ENCODE data around the gene BHLHE23. TPM values are rescaled to one million over a fixed set of nuclear protein-coding genes. Genes with fewer than 3 reads are reported as not detected.

BHLHE23 gene
- total RNA-seq, 1 experiment from 2014 or later, result not detected

DNA sequence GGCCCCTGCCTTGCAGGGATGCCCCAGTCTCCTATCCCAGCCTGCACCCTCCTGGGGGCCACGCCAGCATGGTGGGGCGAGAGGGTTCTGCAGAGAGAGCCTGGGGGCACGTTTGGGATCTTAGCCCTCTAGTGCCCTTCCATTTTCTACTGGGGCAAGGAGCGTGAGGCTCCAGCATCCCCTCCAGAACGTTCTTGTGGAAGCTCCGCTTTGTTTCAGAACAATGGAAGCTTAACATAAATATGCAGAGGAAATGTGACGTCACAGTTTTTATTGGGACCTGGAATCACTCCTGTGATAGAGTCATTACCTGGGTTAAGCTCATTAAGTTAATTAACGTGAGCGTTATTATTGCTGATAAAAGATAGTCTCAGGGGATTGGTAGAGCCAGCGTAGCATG is 19.6 kb downstream of the BHLHE23 start:
- Mint-ChIP-seq H3K4me1 (ENCODE audit: insufficient read depth, unreplicated experiment) (peaks cover 4% of the 10 kb centered on the region), H3K27me3 (ENCODE audit: insufficient read depth, unreplicated experiment) (peaks cover 38% of the 10 kb centered on the region), H3K4me3 (ENCODE audit: unreplicated experiment) (no peak overlapping the region), H3K9me3 (ENCODE audit: unreplicated experiment) (no peaks in the 10 kb centered on the region), H3K36me3 (ENCODE audit: insufficient read depth, unreplicated experiment) (peaks cover 6% of the 10 kb centered on the region), H3K27ac (ENCODE audit: low read depth, unreplicated experiment) (no peak overlapping the region)
- no peak for DNase-seq (ENCODE audit: unreplicated experiment)
- ChIA-PET CTCF (interaction anchor here (1.1 kb wide), 1 partner anchor 9 kb away, joined by 6 read pairs; no protein-coding TSS in a partner anchor), POLR2A (no interaction called here)
- intact Hi-C loops (cut with micrococcal nuclease), result no loop called here
- TF ChIP-seq CTCF (IDR thresholded peaks at IDR 0.05; ENCODE audit: unreplicated experiment), result no peak
- BruUV-seq (replicated peaks), result no TSS peak

GRCh38 chr20:62986257-62986800 is 20.4 kb downstream of the BHLHE23 start:
- no peaks in the 10 kb centered on the region for H3K9me3 Mint-ChIP-seq (ENCODE audit: unreplicated experiment)

GRCh38 chr20:62985444-62985778 is 21.4 kb downstream of the BHLHE23 start:
- intact Hi-C loops (cut with micrococcal nuclease), result no loop called here
- Mint-ChIP-seq H3K4me1 (ENCODE audit: insufficient read depth, unreplicated experiment) (peaks cover 4% of the 10 kb centered on the region), H3K4me3 (ENCODE audit: unreplicated experiment) (no peak overlapping the region), H3K27me3 (ENCODE audit: insufficient read depth, unreplicated experiment) (peaks cover 35% of the 10 kb centered on the region), H3K9me3 (ENCODE audit: unreplicated experiment) (no peaks in the 10 kb centered on the region), H3K36me3 (ENCODE audit: insufficient read depth, unreplicated experiment) (peaks cover 6% of the 10 kb centered on the region), H3K27ac (ENCODE audit: low read depth, unreplicated experiment) (no peak overlapping the region)
- no peak for TF ChIP-seq CTCF (IDR thresholded peaks at IDR 0.05; ENCODE audit: unreplicated experiment)
- BruUV-seq (replicated peaks), result no TSS peak
- DNase-seq (ENCODE audit: unreplicated experiment), result no peak
- POLR2A ChIA-PET, result no interaction called here
- CTCF ChIA-PET, result interaction anchor here (1.4 kb wide), 1 partner anchor 24 kb away, joined by 3 read pairs; no protein-coding TSS in a partner anchor

More at GRCh38 chr20:62986257-62986800, 20.4 kb downstream of the BHLHE23 start:
- no peak for TF ChIP-seq CTCF (IDR thresholded peaks at IDR 0.05; ENCODE audit: unreplicated experiment)
- Mint-ChIP-seq H3K4me3 (ENCODE audit: unreplicated experiment) (no peak overlapping the region), H3K36me3 (ENCODE audit: insufficient read depth, unreplicated experiment) (peaks cover 6% of the 10 kb centered on the region), H3K27me3 (ENCODE audit: insufficient read depth, unreplicated experiment) (peaks cover 34% of the 10 kb centered on the region), H3K27ac (ENCODE audit: low read depth, unreplicated experiment) (no peak overlapping the region), H3K4me1 (ENCODE audit: insufficient read depth, unreplicated experiment) (peaks cover 4% of the 10 kb centered on the region)
- DNase-seq (ENCODE audit: unreplicated experiment), result no peak
- no TSS peak for BruUV-seq (replicated peaks)
- ChIA-PET POLR2A (no interaction called here), CTCF (interaction anchor here (1.4 kb wide), 1 partner anchor 23 kb away, joined by 3 read pairs; no protein-coding TSS in a partner anchor)
- intact Hi-C loops (cut with micrococcal nuclease), result no loop called here

GRCh38 chr20:62984666-62985443 is 21.9 kb downstream of the BHLHE23 start:
- intact Hi-C loops (cut with micrococcal nuclease), result no loop called here
- no peak for DNase-seq (ENCODE audit: unreplicated experiment)
- no peaks in the 10 kb centered on the region for H3K9me3 Mint-ChIP-seq (ENCODE audit: unreplicated experiment)
- H3K27ac Mint-ChIP-seq (ENCODE audit: low read depth, unreplicated experiment), result no peak overlapping the region
- H3K36me3 Mint-ChIP-seq (ENCODE audit: insufficient read depth, unreplicated experiment), result peaks cover 6% of the 10 kb centered on the region
- H3K4me1 Mint-ChIP-seq (ENCODE audit: insufficient read depth, unreplicated experiment), result peaks cover 4% of the 10 kb centered on the region
- no peak for TF ChIP-seq CTCF (IDR thresholded peaks at IDR 0.05; ENCODE audit: unreplicated experiment)
- H3K4me3 Mint-ChIP-seq (ENCODE audit: unreplicated experiment), result no peak overlapping the region
- ChIA-PET POLR2A (no interaction called here), CTCF (interaction anchor here (0.6 to 1.4 kb wide), 3 partner anchors 10 to 249 kb away, joined by 3 to 4 read pairs (median 3); no protein-coding TSS in a partner anchor)
- no TSS peak for BruUV-seq (replicated peaks)
- peaks cover 40% of the 10 kb centered on the region for H3K27me3 Mint-ChIP-seq (ENCODE audit: insufficient read depth, unreplicated experiment)
